ENCODE data around the gene ARMC6. TPM values are rescaled to one million over a fixed set of nuclear protein-coding genes. Genes with fewer than 3 reads are reported as not detected.

Gene ARMC6
- total RNA-seq, 2 experiments from 2014 or later, result 63.9 to 104 TPM

GRCh38 chr19:19050104-19050503 is 16.7 kb downstream of the ARMC6 start:
- Histone ChIP-seq H3K9me2 (ENCODE audit: insufficient read depth, low read length) (no peaks in the 10 kb centered on the region), H3K27ac (ENCODE audit: low read depth, low read length, poor library complexity, severe bottlenecking) (no peak overlapping the region), H2AFZ (ENCODE audit: low read length) (no peak overlapping the region), H3K79me2 (ENCODE audit: insufficient read depth, low read depth, low read length) (no peaks in the 10 kb centered on the region), H3K36me3 (ENCODE audit: insufficient read depth, low read length) (peaks cover 90% of the 10 kb centered on the region), H3K4me3 (ENCODE audit: low read depth, low read length, poor library complexity, severe bottlenecking) (no peak overlapping the region), H3K4me1 (ENCODE audit: insufficient read depth, low read length, poor library complexity, severe bottlenecking) (no peaks in the 10 kb centered on the region), H3K9me3 (ENCODE audit: low read length) (no peaks in the 10 kb centered on the region), H4K20me1 (ENCODE audit: insufficient read depth, low read length) (no peaks in the 10 kb centered on the region), H3K4me2 (ENCODE audit: low read length) (no peak overlapping the region)
- POLR2A ChIA-PET, result no interaction called here
- TF ChIP-seq EZH2phosphoT487 (IDR thresholded peaks at IDR 0.05; ENCODE audit: borderline replicate concordance, low read depth, low read length) (no peak), CTCF (conservative IDR thresholded peaks at IDR 0.05; ENCODE audit: low read length) (no peak)
- DNase-seq (ENCODE audit: low spot score), result no peak
- no TSS peak for BruUV-seq (replicated peaks)
- intact Hi-C loops (cut with micrococcal nuclease; ENCODE audit: unreplicated experiment), result no loop called here
- CTCF ChIA-PET (ENCODE audit: unreplicated experiment), result no interaction called here

DNA sequence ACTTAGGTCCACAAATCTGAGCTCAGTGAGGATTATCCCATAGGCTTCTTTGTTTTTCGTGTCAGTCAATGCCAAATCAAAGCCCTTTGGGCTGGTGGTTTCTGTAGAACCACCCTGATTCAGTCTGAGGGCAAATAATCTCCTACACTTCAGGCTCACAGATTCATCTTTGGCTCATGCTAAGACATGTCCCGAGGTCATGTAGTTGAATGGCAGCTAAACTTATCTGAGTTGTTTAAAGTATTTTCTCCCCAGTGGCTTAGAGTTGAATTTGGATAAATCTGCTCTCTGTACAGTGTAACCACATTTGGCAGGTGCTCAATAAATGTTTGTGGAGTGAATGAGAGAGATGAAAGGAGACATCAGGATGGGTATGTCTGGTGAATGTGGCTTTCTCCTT is 17.3 kb downstream of the ARMC6 start:
- Histone ChIP-seq H3K9me2 (ENCODE audit: insufficient read depth, low read length) (no peaks in the 10 kb centered on the region), H3K4me1 (ENCODE audit: insufficient read depth, low read length, poor library complexity, severe bottlenecking) (no peaks in the 10 kb centered on the region), H4K20me1 (ENCODE audit: insufficient read depth, low read length) (no peaks in the 10 kb centered on the region), H3K27ac (ENCODE audit: low read depth, low read length, poor library complexity, severe bottlenecking) (no peak overlapping the region), H2AFZ (ENCODE audit: low read length) (no peak overlapping the region), H3K9me3 (ENCODE audit: low read length) (no peaks in the 10 kb centered on the region), H3K4me3 (ENCODE audit: low read depth, low read length, poor library complexity, severe bottlenecking) (no peak overlapping the region), H3K79me2 (ENCODE audit: insufficient read depth, low read depth, low read length) (no peaks in the 10 kb centered on the region), H3K4me2 (ENCODE audit: low read length) (no peak overlapping the region), H3K36me3 (ENCODE audit: insufficient read depth, low read length) (peaks cover 93% of the 10 kb centered on the region)
- BruUV-seq (replicated peaks), result no TSS peak
- TF ChIP-seq EZH2phosphoT487 (IDR thresholded peaks at IDR 0.05; ENCODE audit: borderline replicate concordance, low read depth, low read length) (no peak), CTCF (conservative IDR thresholded peaks at IDR 0.05; ENCODE audit: low read length) (no peak)
- ChIA-PET POLR2A (no interaction called here), CTCF (ENCODE audit: unreplicated experiment) (no interaction called here)
- no peak for DNase-seq (ENCODE audit: low spot score)
- intact Hi-C loops (cut with micrococcal nuclease; ENCODE audit: unreplicated experiment), result no loop called here

DNA sequence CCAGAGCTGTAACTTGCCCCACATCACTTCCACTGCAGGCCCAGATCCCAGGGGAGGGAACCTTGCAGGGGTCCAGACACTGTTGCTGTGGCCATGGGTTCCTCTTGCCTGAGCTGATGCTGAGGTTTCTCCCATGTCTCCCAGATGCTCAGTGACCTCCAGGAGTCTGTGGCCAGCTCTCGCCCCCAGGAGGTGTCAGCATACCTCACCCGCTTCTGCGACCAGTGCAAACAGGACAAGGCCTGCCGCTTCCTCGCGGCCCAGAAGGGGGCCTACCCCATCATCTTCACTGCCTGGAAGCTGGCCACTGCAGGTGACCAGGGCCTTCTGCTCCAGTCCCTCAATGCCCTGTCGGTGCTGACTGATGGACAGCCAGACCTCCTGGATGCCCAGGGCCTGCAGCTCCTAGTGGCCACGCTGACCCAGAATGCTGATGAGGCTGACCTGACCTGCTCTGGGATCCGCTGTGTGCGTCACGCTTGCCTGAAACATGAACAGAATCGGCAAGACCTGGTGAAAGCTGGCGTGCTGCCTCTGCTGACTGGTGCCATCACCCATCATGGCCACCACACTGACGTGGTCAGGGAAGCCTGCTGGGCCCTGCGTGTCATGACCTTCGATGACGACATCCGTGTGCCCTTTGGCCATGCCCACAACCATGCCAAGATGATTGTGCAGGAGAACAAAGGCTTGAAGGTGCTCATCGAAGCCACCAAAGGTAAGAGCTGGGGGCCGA is 18.2 kb downstream of the ARMC6 start:
- ChIA-PET CTCF (ENCODE audit: unreplicated experiment) (no interaction called here), POLR2A (no interaction called here)
- H3K9me2 ChIP-seq (ENCODE audit: insufficient read depth, low read length), result no peaks in the 10 kb centered on the region
- H2AFZ ChIP-seq (ENCODE audit: low read length), result no peak overlapping the region
- intact Hi-C loops (cut with micrococcal nuclease; ENCODE audit: unreplicated experiment), result no loop called here
- no peaks in the 10 kb centered on the region for H4K20me1 ChIP-seq (ENCODE audit: insufficient read depth, low read length)
- BruUV-seq (replicated peaks), result no TSS peak
- H3K36me3 ChIP-seq (ENCODE audit: insufficient read depth, low read length), result peaks cover 93% of the 10 kb centered on the region
- no peaks in the 10 kb centered on the region for H3K4me1 ChIP-seq (ENCODE audit: insufficient read depth, low read length, poor library complexity, severe bottlenecking)
- H3K27ac ChIP-seq (ENCODE audit: low read depth, low read length, poor library complexity, severe bottlenecking), result no peak overlapping the region
- H3K9me3 ChIP-seq (ENCODE audit: low read length), result no peaks in the 10 kb centered on the region
- no peak for DNase-seq (ENCODE audit: low spot score)
- H3K4me2 ChIP-seq (ENCODE audit: low read length), result no peak overlapping the region
- H3K4me3 ChIP-seq (ENCODE audit: low read depth, low read length, poor library complexity, severe bottlenecking), result no peak overlapping the region
- H3K79me2 ChIP-seq (ENCODE audit: insufficient read depth, low read depth, low read length), result no peaks in the 10 kb centered on the region
- TF ChIP-seq EZH2phosphoT487 (IDR thresholded peaks at IDR 0.05; ENCODE audit: borderline replicate concordance, low read depth, low read length) (no peak), CTCF (conservative IDR thresholded peaks at IDR 0.05; ENCODE audit: low read length) (no peak)

Measured in OCI-LY7 (cell line).